Natural killer cell (primary cell): ENCODE results near the gene TMBIM1. TPM values are rescaled to one million over a fixed set of nuclear protein-coding genes. Genes with fewer than 3 reads are reported as not detected.

Experiments used
- ATAC-seq, 3 donors: fragments of 150-1000 bp in 2 of 3; fragments of 200-7000 bp in 1 of 3; cut with Tn5 transposase; 1 replicate in 1 of 3; 2 replicates in 2 of 3; pipeline ENCODE4 v1.10.0; 2021; ENCODE audit warnings: mild to moderate bottlenecking in 2 of 3, moderate library complexity in 2 of 3
- DNase-seq, 2 donors: peaks; one replicate each; pipeline versions ENCODE4 v3.0.0 to v3.0.0-alpha.2; 2013 to 2021; ENCODE audit warnings: mixed read lengths in 1 of 2
- H3K27ac ChIP-seq: one replicate; pipeline ENCODE4 v1.5.1; 2013; ENCODE audit warnings: mild to moderate bottlenecking, low read length
- H3K27me3 ChIP-seq: one replicate; pipeline ENCODE4 v1.6.1; 2013; ENCODE audit warnings: low read length; ENCODE audit not compliant: control insufficient read depth, insufficient read depth
- H3K36me3 ChIP-seq: one replicate; pipeline ENCODE4 v1.6.1; 2013; ENCODE audit warnings: low read length; ENCODE audit not compliant: control insufficient read depth, insufficient read depth
- H3K4me1 ChIP-seq: one replicate; pipeline ENCODE4 v1.6.1; 2013; ENCODE audit warnings: low read length; ENCODE audit not compliant: control insufficient read depth, insufficient read depth
- H3K4me3 ChIP-seq: one replicate; pipeline ENCODE4 v1.5.1; 2013; ENCODE audit warnings: low read length
- H3K9me3 ChIP-seq: one replicate; pipeline ENCODE4 v1.6.1; 2013; ENCODE audit warnings: low read length; ENCODE audit not compliant: control insufficient read depth, insufficient read depth
- H3K27ac Mint-ChIP-seq, 2 donors: one replicate each; pipeline ENCODE4 v1.8.0; 2022; ENCODE audit warnings: mild to moderate bottlenecking in 2 of 2, mixed read lengths in 2 of 2, moderate library complexity in 1 of 2
- H3K27me3 Mint-ChIP-seq, 2 donors: one replicate each; pipeline ENCODE4 v1.8.0; 2022; ENCODE audit warnings: low read depth in 2 of 2, mixed read lengths in 2 of 2
- H3K36me3 Mint-ChIP-seq: one replicate; pipeline ENCODE4 v1.8.0; 2022; ENCODE audit warnings: mixed read lengths
- H3K4me1 Mint-ChIP-seq, 2 donors: one replicate each; pipeline ENCODE4 v1.8.0; 2022; ENCODE audit warnings: mixed read lengths in 2 of 2
- H3K4me3 Mint-ChIP-seq: one replicate; pipeline ENCODE4 v1.8.0; 2022; ENCODE audit warnings: mild to moderate bottlenecking, moderate library complexity, mixed read lengths
- H3K9me3 Mint-ChIP-seq, 2 donors: one replicate each; pipeline ENCODE4 v1.8.0; 2022; ENCODE audit warnings: mixed read lengths in 2 of 2
- WGBS: methylation state at CpG from one replicate; pipeline ENCODE4 v1.1.7; 2013; ENCODE audit warnings: missing lambda C conversion rate; ENCODE audit not compliant: insufficient coverage; 5-methylcytosine and 5-hydroxymethylcytosine counted together
- intact Hi-C: fragments of 100-400 bp; cut with micrococcal nuclease; formaldehyde crosslinking; loops from one replicate; pipeline ENCODE4 v1.14.2; 2022
- total RNA-seq, 4 donors: library from RNA; stranded (reverse); fragments of 120-200 nt in 1 of 4; gene quantifications; one replicate each; pipeline versions ENCODE4 v1.2.3 to v1.2.4, GENCODE V29; 2013 to 2022
- TF ChIP-seq, protein P1 (sequence below): fragments of 200-600 bp; IDR thresholded peaks from one replicate; pipeline ENCODE4 v1.8.0; 2022; ENCODE audit warnings: antibody characterized with exemption

Gene TMBIM1
- total RNA-seq, 3 donors from 2014 or later (not counting 1 experiment from before 2014, with no cell fraction given), result 84.9 to 107 (median 95.1) TPM

GRCh38 chr2:218265626-218266025 lies 26.7 kb downstream of the TMBIM1 start:
- peaks cover 46% of the 10 kb centered on the region for H3K36me3 ChIP-seq

GRCh38 chr2:218264773-218265561 lies 27.3 kb downstream of the TMBIM1 start:
- Mint-ChIP-seq H3K36me3 (no peaks in the 10 kb centered on the region), H3K4me3 (no peak overlapping the region), H3K27me3 (no peaks in the 10 kb centered on the region), H3K27ac (peak overlapping the region in 1 of 2 donors; percentile 60), H3K4me1 (peaks cover 15 to 37% of the 10 kb centered on the region in 2 donors), H3K9me3 (no peaks in the 10 kb centered on the region)
- WGBS, result 94% methylated on average over 22 of the region's 22 CpGs
- H3K36me3 ChIP-seq, result peaks cover 46% of the 10 kb centered on the region
- H3K27me3 ChIP-seq, result no peaks in the 10 kb centered on the region
- TF ChIP-seq, protein P1, sequence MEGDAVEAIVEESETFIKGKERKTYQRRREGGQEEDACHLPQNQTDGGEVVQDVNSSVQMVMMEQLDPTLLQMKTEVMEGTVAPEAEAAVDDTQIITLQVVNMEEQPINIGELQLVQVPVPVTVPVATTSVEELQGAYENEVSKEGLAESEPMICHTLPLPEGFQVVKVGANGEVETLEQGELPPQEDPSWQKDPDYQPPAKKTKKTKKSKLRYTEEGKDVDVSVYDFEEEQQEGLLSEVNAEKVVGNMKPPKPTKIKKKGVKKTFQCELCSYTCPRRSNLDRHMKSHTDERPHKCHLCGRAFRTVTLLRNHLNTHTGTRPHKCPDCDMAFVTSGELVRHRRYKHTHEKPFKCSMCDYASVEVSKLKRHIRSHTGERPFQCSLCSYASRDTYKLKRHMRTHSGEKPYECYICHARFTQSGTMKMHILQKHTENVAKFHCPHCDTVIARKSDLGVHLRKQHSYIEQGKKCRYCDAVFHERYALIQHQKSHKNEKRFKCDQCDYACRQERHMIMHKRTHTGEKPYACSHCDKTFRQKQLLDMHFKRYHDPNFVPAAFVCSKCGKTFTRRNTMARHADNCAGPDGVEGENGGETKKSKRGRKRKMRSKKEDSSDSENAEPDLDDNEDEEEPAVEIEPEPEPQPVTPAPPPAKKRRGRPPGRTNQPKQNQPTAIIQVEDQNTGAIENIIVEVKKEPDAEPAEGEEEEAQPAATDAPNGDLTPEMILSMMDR, result no peak
- intact Hi-C loops, result no loop called here
- peaks cover 48% of the 10 kb centered on the region for H3K4me1 ChIP-seq
- H3K4me3 ChIP-seq, result no peak overlapping the region
- ATAC-seq, result no peak
- no peak overlapping the region for H3K27ac ChIP-seq
- no peaks in the 10 kb centered on the region for H3K9me3 ChIP-seq
- no peak for DNase-seq

More at GRCh38 chr2:218265626-218266025, 26.7 kb downstream of the TMBIM1 start:
- ATAC-seq (no peak), DNase-seq (no peak)
- no peaks in the 10 kb centered on the region for H3K27me3 ChIP-seq
- Mint-ChIP-seq H3K27ac (peak overlapping the region in 1 of 2 donors; percentile 60), H3K36me3 (no peaks in the 10 kb centered on the region), H3K4me3 (no peak overlapping the region), H3K4me1 (peaks cover 21 to 43% of the 10 kb centered on the region in 2 donors), H3K9me3 (no peaks in the 10 kb centered on the region), H3K27me3 (no peaks in the 10 kb centered on the region)
- TF ChIP-seq, protein P1, result no peak
- no peak overlapping the region for H3K27ac ChIP-seq
- H3K4me1 ChIP-seq, result peaks cover 48% of the 10 kb centered on the region
- WGBS, result 94% methylated on average over 8 of the region's 8 CpGs
- intact Hi-C loops, result no loop called here
- no peaks in the 10 kb centered on the region for H3K9me3 ChIP-seq
- H3K4me3 ChIP-seq, result no peak overlapping the region

- H3K4me1 Mint-ChIP-seq, result peaks cover 15 to 36% of the 10 kb centered on the region in 2 donors
- peak overlapping the region; percentile 11 for H3K27ac ChIP-seq
These were observed 28.3 kb downstream of the TMBIM1 start for GRCh38 chr2:218263817-218264641.

More at GRCh38 chr2:218263817-218264641, 28.3 kb downstream of the TMBIM1 start:
- intact Hi-C loops, result no loop called here
- H3K36me3 ChIP-seq, result peaks cover 46% of the 10 kb centered on the region
- DNase-seq (peak in 1 of 2 donors; percentile 26), ATAC-seq (peak; percentile 74 to 88 (median 75))
- no peak overlapping the region for H3K4me3 ChIP-seq
- peak overlapping the region; percentile 7 for H3K4me3 Mint-ChIP-seq
- H3K9me3 Mint-ChIP-seq, result no peaks in the 10 kb centered on the region
- H3K4me1 ChIP-seq, result peaks cover 48% of the 10 kb centered on the region
- H3K27me3 Mint-ChIP-seq, result no peaks in the 10 kb centered on the region
- H3K9me3 ChIP-seq, result no peaks in the 10 kb centered on the region
- no peaks in the 10 kb centered on the region for H3K36me3 Mint-ChIP-seq
- 77% methylated on average over 14 of the region's 17 CpGs for WGBS
- peak overlapping the region; percentile 46 to 60 for H3K27ac Mint-ChIP-seq
- TF ChIP-seq, protein P1, result no peak
- H3K27me3 ChIP-seq, result no peaks in the 10 kb centered on the region
